ENCODE data around the gene XIAP.
"Not testable (repeated sequence)": the region's sequence is repeated elsewhere in the genome, so short reads cannot be mapped to it uniquely, and the experiment has no call there.

XIAP gene

GRCh38 chrX:123878252-123878721, 18.4 kb downstream of the XIAP start:
- Histone ChIP-seq H3K9ac (ENCODE audit: low read depth, low read length) (no peak overlapping the region), H3K4me1 (ENCODE audit: control insufficient read depth, insufficient read depth, low read length) (no peaks in the 10 kb centered on the region), H3K9me3 (ENCODE audit: control insufficient read depth, insufficient read depth, low read length) (no peaks in the 10 kb centered on the region), H3K27me3 (ENCODE audit: control insufficient read depth, insufficient read depth, low read length) (no peaks in the 10 kb centered on the region), H3K4me3 (ENCODE audit: low read depth, low read length) (no peak overlapping the region), H3K36me3 (ENCODE audit: control insufficient read depth, insufficient read depth, low read length) (no peaks in the 10 kb centered on the region)

DNA sequence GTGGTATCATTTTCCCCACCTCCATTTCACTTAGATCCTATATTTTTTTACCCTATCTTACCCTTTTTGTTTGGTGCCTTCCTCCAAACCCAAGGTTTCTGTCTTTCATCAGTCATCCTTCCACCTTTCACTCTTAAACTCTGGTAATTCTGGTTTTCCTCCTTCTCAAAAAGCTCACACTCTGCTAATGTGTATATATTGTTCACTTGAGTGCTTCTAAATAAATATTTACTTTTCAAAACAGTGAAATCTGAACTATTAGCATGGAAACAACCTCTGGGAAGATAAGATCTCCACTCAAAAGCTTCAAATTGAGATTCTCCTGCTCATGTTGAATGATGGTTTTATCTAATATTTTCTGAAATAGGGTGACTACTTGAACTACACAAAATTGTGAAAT, 21.5 kb downstream of the XIAP start:
- Histone ChIP-seq H3K9ac (ENCODE audit: low read depth, low read length) (no peak overlapping the region), H3K4me3 (ENCODE audit: low read depth, low read length) (no peak overlapping the region), H3K4me1 (ENCODE audit: control insufficient read depth, insufficient read depth, low read length) (no peaks in the 10 kb centered on the region), H3K9me3 (ENCODE audit: control insufficient read depth, insufficient read depth, low read length) (no peaks in the 10 kb centered on the region), H3K27me3 (ENCODE audit: control insufficient read depth, insufficient read depth, low read length) (no peaks in the 10 kb centered on the region), H3K36me3 (ENCODE audit: control insufficient read depth, insufficient read depth, low read length) (no peaks in the 10 kb centered on the region)

GRCh38 chrX:123882391-123882790, 22.5 kb downstream of the XIAP start:
- Histone ChIP-seq H3K27me3 (ENCODE audit: control insufficient read depth, insufficient read depth, low read length) (no peaks in the 10 kb centered on the region), H3K9me3 (ENCODE audit: control insufficient read depth, insufficient read depth, low read length) (no peaks in the 10 kb centered on the region), H3K4me3 (ENCODE audit: low read depth, low read length) (no peak overlapping the region), H3K4me1 (ENCODE audit: control insufficient read depth, insufficient read depth, low read length) (no peaks in the 10 kb centered on the region), H3K9ac (ENCODE audit: low read depth, low read length) (no peak overlapping the region), H3K36me3 (ENCODE audit: control insufficient read depth, insufficient read depth, low read length) (no peaks in the 10 kb centered on the region)

DNA sequence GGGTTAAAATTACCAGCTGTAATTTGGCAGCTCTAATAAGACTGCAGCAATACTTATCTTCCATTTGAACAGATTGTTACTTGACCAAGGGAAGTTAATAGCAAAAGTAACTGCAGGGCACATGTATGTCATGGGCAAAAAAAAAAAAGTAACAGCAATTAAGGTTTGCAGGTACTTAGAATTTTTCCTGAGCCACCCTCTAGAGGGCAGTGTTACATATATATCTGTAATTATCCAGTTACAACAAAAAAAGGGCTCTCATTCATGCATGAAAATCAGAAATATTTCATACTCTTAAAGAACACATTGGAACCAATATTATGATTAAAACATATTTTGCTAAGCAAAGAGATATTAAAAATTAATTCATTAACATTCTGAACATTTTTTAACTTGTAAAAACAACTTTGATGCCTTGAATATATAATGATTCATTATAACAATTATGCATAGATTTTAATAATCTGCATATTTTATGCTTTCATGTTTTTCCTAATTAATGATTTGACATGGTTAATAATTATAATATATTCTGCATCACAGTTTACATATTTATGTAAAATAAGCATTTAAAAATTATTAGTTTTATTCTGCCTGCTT, 25.1 kb downstream of the XIAP start:
- H3K4me3 ChIP-seq (ENCODE audit: low read depth, low read length) = no peak overlapping the region
- H3K4me1 ChIP-seq (ENCODE audit: control insufficient read depth, insufficient read depth, low read length) = no peaks in the 10 kb centered on the region
- no peaks in the 10 kb centered on the region for H3K9me3 ChIP-seq (ENCODE audit: control insufficient read depth, insufficient read depth, low read length)
- H3K36me3 ChIP-seq (ENCODE audit: control insufficient read depth, insufficient read depth, low read length) = peaks cover 7% of the 10 kb centered on the region
- H3K27me3 ChIP-seq (ENCODE audit: control insufficient read depth, insufficient read depth, low read length) = no peaks in the 10 kb centered on the region
- H3K9ac ChIP-seq (ENCODE audit: low read depth, low read length) = no peak overlapping the region

DNA sequence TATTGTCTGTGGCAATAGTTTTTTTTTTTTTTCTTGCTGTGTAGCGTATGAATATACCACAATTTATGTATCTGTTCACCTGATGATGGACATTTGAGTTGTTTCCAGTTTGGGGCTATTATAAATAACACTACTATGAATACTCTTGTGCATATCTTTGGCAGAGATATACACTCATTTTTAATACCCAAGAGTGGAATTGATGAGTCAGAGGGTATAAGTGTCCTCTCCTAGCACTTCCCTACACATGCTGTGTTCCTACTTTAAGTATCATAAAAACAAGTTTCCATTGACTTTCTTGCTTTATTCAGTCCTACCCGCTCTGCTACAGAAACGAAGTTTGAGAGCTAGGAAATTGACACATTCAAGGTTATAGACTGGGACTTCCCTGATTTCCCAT, 39.8 kb downstream of the XIAP start:
- Histone ChIP-seq H3K9ac (ENCODE audit: low read depth, low read length) (no peak overlapping the region), H3K4me3 (ENCODE audit: low read depth, low read length) (no peak overlapping the region), H3K27me3 (ENCODE audit: control insufficient read depth, insufficient read depth, low read length) (no peaks in the 10 kb centered on the region), H3K4me1 (ENCODE audit: control insufficient read depth, insufficient read depth, low read length) (no peaks in the 10 kb centered on the region), H3K36me3 (ENCODE audit: control insufficient read depth, insufficient read depth, low read length) (peaks cover 4% of the 10 kb centered on the region), H3K9me3 (ENCODE audit: control insufficient read depth, insufficient read depth, low read length) (no peaks in the 10 kb centered on the region)

GRCh38 chrX:123903261-123903660, 43.4 kb downstream of the XIAP start:
- H3K9ac ChIP-seq (ENCODE audit: low read depth, low read length); H3K27me3 ChIP-seq (ENCODE audit: control insufficient read depth, insufficient read depth, low read length); H3K36me3 ChIP-seq (ENCODE audit: control insufficient read depth, insufficient read depth, low read length); H3K9me3 ChIP-seq (ENCODE audit: control insufficient read depth, insufficient read depth, low read length); H3K4me1 ChIP-seq (ENCODE audit: control insufficient read depth, insufficient read depth, low read length); H3K4me3 ChIP-seq (ENCODE audit: low read depth, low read length): not testable (repeated sequence)

GRCh38 chrX:123905332-123905731, 45.5 kb downstream of the XIAP start:
- Histone ChIP-seq H3K36me3 (ENCODE audit: control insufficient read depth, insufficient read depth, low read length) (peaks cover 2% of the 10 kb centered on the region), H3K4me1 (ENCODE audit: control insufficient read depth, insufficient read depth, low read length) (no peaks in the 10 kb centered on the region), H3K27me3 (ENCODE audit: control insufficient read depth, insufficient read depth, low read length) (no peaks in the 10 kb centered on the region), H3K4me3 (ENCODE audit: low read depth, low read length) (no peak overlapping the region), H3K9ac (ENCODE audit: low read depth, low read length) (no peak overlapping the region), H3K9me3 (ENCODE audit: control insufficient read depth, insufficient read depth, low read length) (no peaks in the 10 kb centered on the region)

- peaks cover 2% of the 10 kb centered on the region for H3K36me3 ChIP-seq (ENCODE audit: control insufficient read depth, insufficient read depth, low read length)
- no peak overlapping the region for H3K9ac ChIP-seq (ENCODE audit: low read depth, low read length)
- no peaks in the 10 kb centered on the region for H3K27me3 ChIP-seq (ENCODE audit: control insufficient read depth, insufficient read depth, low read length)
These were observed 46.9 kb downstream of the XIAP start for GRCh38 chrX:123906557-123907316.

GRCh38 chrX:123909523-123909922, 49.7 kb downstream of the XIAP start:
- Histone ChIP-seq H3K9me3 (ENCODE audit: control insufficient read depth, insufficient read depth, low read length) (no peaks in the 10 kb centered on the region), H3K4me3 (ENCODE audit: low read depth, low read length) (no peak overlapping the region), H3K4me1 (ENCODE audit: control insufficient read depth, insufficient read depth, low read length) (no peaks in the 10 kb centered on the region), H3K36me3 (ENCODE audit: control insufficient read depth, insufficient read depth, low read length) (no peaks in the 10 kb centered on the region), H3K9ac (ENCODE audit: low read depth, low read length) (no peak overlapping the region), H3K27me3 (ENCODE audit: control insufficient read depth, insufficient read depth, low read length) (no peaks in the 10 kb centered on the region)

More at GRCh38 chrX:123906557-123907316, 46.9 kb downstream of the XIAP start:
- H3K4me3 ChIP-seq (ENCODE audit: low read depth, low read length) = no peak overlapping the region
- H3K9me3 ChIP-seq (ENCODE audit: control insufficient read depth, insufficient read depth, low read length) = no peaks in the 10 kb centered on the region
- no peaks in the 10 kb centered on the region for H3K4me1 ChIP-seq (ENCODE audit: control insufficient read depth, insufficient read depth, low read length)

DNA sequence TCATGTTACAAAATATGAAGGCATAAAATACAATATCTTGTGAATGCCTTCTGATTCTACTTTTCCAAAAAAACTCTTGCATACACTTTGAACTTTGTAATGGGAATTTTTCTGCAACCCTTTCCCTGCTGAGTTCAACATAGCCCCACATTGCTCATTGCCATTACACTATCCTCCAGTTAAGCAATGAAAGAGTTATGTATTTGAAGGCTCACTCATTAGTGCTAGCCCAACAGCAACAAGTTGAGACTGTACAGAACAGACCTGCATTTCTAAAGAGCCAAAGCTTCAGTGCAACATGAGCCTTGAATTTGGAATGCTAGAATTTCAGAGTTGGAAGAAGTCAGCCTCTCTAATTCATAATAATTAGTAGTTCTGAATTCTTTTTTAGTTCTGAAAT, 57.2 kb downstream of the XIAP start:
- Histone ChIP-seq H3K9ac (ENCODE audit: low read depth, low read length) (no peak overlapping the region), H3K9me3 (ENCODE audit: control insufficient read depth, insufficient read depth, low read length) (no peaks in the 10 kb centered on the region), H3K4me3 (ENCODE audit: low read depth, low read length) (no peak overlapping the region), H3K4me1 (ENCODE audit: control insufficient read depth, insufficient read depth, low read length) (no peaks in the 10 kb centered on the region), H3K27me3 (ENCODE audit: control insufficient read depth, insufficient read depth, low read length) (no peaks in the 10 kb centered on the region), H3K36me3 (ENCODE audit: control insufficient read depth, insufficient read depth, low read length) (no peaks in the 10 kb centered on the region)

- H3K27me3 ChIP-seq (ENCODE audit: control insufficient read depth, insufficient read depth, low read length) = no peaks in the 10 kb centered on the region
- H3K9me3 ChIP-seq (ENCODE audit: control insufficient read depth, insufficient read depth, low read length) = no peaks in the 10 kb centered on the region
- no peak overlapping the region for H3K4me3 ChIP-seq (ENCODE audit: low read depth, low read length)
- no peak overlapping the region for H3K9ac ChIP-seq (ENCODE audit: low read depth, low read length)
- H3K36me3 ChIP-seq (ENCODE audit: control insufficient read depth, insufficient read depth, low read length) = no peaks in the 10 kb centered on the region
- H3K4me1 ChIP-seq (ENCODE audit: control insufficient read depth, insufficient read depth, low read length) = no peaks in the 10 kb centered on the region
These were observed 58.4 kb downstream of the XIAP start for GRCh38 chrX:123918106-123918721.

All from iPS-15b (cell line).